ENCODE measurements around the gene OXNAD1.

The OXNAD1 gene

GRCh38 chr3:16227566-16227965, 37.4 kb upstream of the OXNAD1 start:
- in situ Hi-C loops (cut with MboI; ENCODE audit: low sequenced_read_pairs, unreplicated experiment): no loop called here
- TF ChIP-seq CTCF (IDR thresholded peaks at IDR 0.05; ENCODE audit: borderline replicate concordance, control extremely low read depth, extremely low read depth, insufficient read depth, missing control alignments): no peak
- no peak for DNase-seq (ENCODE audit: low spot score)

GRCh38 chr3:16229681-16230080, 35.3 kb upstream of the OXNAD1 start:
- no peak for DNase-seq (ENCODE audit: low spot score)
- in situ Hi-C loops (cut with MboI; ENCODE audit: low sequenced_read_pairs, unreplicated experiment): no loop called here
- no peak for TF ChIP-seq CTCF (IDR thresholded peaks at IDR 0.05; ENCODE audit: borderline replicate concordance, control extremely low read depth, extremely low read depth, insufficient read depth, missing control alignments)

DNA sequence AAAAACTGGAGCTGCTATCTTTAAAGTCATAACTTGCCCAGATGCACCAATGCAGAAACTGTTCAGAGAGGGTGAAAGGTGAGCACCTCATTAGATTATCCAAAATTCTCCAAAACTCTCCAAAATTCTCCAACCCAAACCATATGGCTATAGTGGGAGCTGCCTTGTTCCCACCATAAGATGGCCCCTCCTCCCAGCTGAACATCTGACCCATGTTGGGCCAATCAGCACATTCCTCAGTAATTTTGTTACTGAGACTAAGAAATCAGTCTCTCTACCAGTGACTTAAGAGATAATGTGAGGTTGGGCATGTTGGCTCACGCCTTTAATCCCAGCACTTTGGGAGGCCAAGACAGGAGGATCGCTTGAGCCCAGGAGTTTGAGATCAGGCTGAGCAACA, 33.0 kb upstream of the OXNAD1 start:
- in situ Hi-C loops (cut with MboI; ENCODE audit: low sequenced_read_pairs, unreplicated experiment): no loop called here
- DNase-seq (ENCODE audit: low spot score): no peak
- TF ChIP-seq CTCF (IDR thresholded peaks at IDR 0.05; ENCODE audit: borderline replicate concordance, control extremely low read depth, extremely low read depth, insufficient read depth, missing control alignments): no peak

- in situ Hi-C loops (cut with MboI; ENCODE audit: low sequenced_read_pairs, unreplicated experiment): no loop called here
- no peak for TF ChIP-seq CTCF (IDR thresholded peaks at IDR 0.05; ENCODE audit: borderline replicate concordance, control extremely low read depth, extremely low read depth, insufficient read depth, missing control alignments)
- DNase-seq (ENCODE audit: low spot score): no peak
These were observed 31.2 kb upstream of the OXNAD1 start for GRCh38 chr3:16233806-16234205.

DNA sequence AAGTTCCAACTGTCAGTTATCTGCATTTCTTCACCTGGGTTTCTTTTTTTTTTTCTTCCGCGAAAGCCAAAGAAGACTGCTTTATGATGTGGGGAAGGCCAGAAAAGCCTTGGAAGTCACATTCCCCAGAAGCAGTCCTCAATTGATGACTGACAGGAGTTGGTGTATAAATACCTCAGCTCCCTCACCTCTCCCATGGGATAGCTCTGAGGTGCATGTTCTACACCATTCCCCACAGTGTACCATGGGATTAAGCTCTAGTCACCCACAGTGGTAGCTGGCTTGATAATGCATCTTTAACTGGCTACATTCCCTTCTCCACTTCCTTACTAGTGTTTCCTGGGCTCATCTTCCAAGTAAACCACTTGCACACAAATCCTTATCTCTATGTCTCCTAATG, 30.7 kb upstream of the OXNAD1 start:
- DNase-seq (ENCODE audit: low spot score): no peak
- no peak for TF ChIP-seq CTCF (IDR thresholded peaks at IDR 0.05; ENCODE audit: borderline replicate concordance, control extremely low read depth, extremely low read depth, insufficient read depth, missing control alignments)
- in situ Hi-C loops (cut with MboI; ENCODE audit: low sequenced_read_pairs, unreplicated experiment): no loop called here

DNA sequence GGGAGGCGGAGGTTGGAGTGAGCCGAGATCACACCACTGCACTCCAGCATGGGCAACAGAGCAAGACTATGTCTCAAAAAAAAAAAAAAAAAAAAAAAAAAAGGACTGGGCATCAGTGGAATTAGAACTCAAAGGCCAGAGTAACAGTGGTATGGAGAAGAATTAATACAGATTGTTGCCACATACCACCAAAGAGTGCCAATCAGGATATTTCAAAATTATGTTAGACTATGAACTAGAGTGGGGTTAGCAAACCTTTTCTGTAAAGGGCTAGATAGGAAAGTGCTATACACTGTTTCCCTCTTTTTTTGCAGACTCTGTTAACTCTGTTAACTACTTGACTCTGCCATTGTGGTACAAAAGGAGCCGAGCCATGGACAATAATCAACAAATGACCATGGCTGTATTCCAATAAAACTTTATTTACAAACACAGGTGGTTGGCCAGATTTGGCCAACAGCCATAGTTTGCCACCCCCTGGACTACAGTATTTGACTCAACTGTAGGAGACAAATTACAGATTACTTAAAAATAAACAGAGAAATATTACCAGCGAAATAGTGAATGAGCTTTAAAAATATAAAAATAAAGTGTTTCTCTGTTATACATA, 28.9 kb upstream of the OXNAD1 start:
- no peak for TF ChIP-seq CTCF (IDR thresholded peaks at IDR 0.05; ENCODE audit: borderline replicate concordance, control extremely low read depth, extremely low read depth, insufficient read depth, missing control alignments)
- no peak for DNase-seq (ENCODE audit: low spot score)
- in situ Hi-C loops (cut with MboI; ENCODE audit: low sequenced_read_pairs, unreplicated experiment): no loop called here

Data from GM13976 (cell line).